ENCODE results near the gene GAB4. TPM values are rescaled to one million over a fixed set of nuclear protein-coding genes. Genes with fewer than 3 reads are reported as not detected.
"Not testable (repeated sequence)": the region's sequence is repeated elsewhere in the genome, so short reads cannot be mapped to it uniquely, and the experiment has no call there.

GAB4 gene
- total RNA-seq, 4 donors from 2014 or later: 0.14 TPM; not detected in 3

DNA sequence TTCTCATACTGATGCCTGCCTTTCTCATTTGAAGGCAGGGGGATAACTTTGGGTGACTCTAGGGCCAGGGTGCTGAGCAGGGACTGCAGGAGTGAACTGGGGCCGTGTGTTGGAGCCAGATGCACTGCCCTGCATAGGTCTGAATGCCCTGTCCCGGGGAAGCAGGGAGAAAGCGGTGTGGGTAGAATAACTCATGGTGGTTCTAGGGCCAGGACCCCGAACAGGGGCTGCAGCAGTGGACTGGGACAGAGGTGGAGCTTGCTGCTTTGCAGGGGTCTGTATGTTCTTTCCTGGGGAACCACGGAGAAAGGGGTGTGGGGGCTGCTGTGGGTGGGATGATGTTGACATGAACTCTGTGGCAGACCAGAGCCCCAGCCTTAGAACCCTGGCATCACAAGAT, 52.9 kb downstream of the GAB4 start:
- no peaks in the 10 kb centered on the region for H3K27me3 ChIP-seq
- DNase-seq: no peak
- no peak overlapping the region for H3K4me3 ChIP-seq
- no peaks in the 10 kb centered on the region for H3K36me3 ChIP-seq
- H3K27ac ChIP-seq: no peak overlapping the region
- no peak for TF ChIP-seq POLR2A (IDR thresholded peaks at IDR 0.05)
- TF ChIP-seq, protein P1, sequence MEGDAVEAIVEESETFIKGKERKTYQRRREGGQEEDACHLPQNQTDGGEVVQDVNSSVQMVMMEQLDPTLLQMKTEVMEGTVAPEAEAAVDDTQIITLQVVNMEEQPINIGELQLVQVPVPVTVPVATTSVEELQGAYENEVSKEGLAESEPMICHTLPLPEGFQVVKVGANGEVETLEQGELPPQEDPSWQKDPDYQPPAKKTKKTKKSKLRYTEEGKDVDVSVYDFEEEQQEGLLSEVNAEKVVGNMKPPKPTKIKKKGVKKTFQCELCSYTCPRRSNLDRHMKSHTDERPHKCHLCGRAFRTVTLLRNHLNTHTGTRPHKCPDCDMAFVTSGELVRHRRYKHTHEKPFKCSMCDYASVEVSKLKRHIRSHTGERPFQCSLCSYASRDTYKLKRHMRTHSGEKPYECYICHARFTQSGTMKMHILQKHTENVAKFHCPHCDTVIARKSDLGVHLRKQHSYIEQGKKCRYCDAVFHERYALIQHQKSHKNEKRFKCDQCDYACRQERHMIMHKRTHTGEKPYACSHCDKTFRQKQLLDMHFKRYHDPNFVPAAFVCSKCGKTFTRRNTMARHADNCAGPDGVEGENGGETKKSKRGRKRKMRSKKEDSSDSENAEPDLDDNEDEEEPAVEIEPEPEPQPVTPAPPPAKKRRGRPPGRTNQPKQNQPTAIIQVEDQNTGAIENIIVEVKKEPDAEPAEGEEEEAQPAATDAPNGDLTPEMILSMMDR (IDR thresholded peaks at IDR 0.05): no peak
- intact Hi-C loops (cut with DNase I; ENCODE audit: low total_unique reads): no loop called here
- no peaks in the 10 kb centered on the region for H3K4me1 ChIP-seq
- H3K9me3 ChIP-seq: no peaks in the 10 kb centered on the region

GRCh38 chr22:16954060-16954403, 54.0 kb downstream of the GAB4 start:
- Histone ChIP-seq H3K27me3 (no peaks in the 10 kb centered on the region), H3K27ac (no peak overlapping the region), H3K4me3 (no peak overlapping the region), H3K4me1 (no peaks in the 10 kb centered on the region), H3K36me3 (no peaks in the 10 kb centered on the region), H3K9me3 (no peaks in the 10 kb centered on the region)
- TF ChIP-seq, protein P1 (IDR thresholded peaks at IDR 0.05): no peak
- no peak for TF ChIP-seq POLR2A (IDR thresholded peaks at IDR 0.05)
- intact Hi-C loops (cut with DNase I; ENCODE audit: low total_unique reads): no loop called here
- DNase-seq: no peak

- H3K4me1 ChIP-seq: no peaks in the 10 kb centered on the region
- no peak overlapping the region for H3K27ac ChIP-seq
- no peaks in the 10 kb centered on the region for H3K27me3 ChIP-seq
- TF ChIP-seq, protein P1 (IDR thresholded peaks at IDR 0.05): no peak
- TF ChIP-seq POLR2A (IDR thresholded peaks at IDR 0.05): no peak
- H3K4me3 ChIP-seq: no peak overlapping the region
- no peaks in the 10 kb centered on the region for H3K36me3 ChIP-seq
- DNase-seq: no peak
- intact Hi-C loops (cut with DNase I; ENCODE audit: low total_unique reads): no loop called here
- no peaks in the 10 kb centered on the region for H3K9me3 ChIP-seq
Measured at GRCh38 chr22:16953206-16954059, 54.6 kb downstream of the GAB4 start.

DNA sequence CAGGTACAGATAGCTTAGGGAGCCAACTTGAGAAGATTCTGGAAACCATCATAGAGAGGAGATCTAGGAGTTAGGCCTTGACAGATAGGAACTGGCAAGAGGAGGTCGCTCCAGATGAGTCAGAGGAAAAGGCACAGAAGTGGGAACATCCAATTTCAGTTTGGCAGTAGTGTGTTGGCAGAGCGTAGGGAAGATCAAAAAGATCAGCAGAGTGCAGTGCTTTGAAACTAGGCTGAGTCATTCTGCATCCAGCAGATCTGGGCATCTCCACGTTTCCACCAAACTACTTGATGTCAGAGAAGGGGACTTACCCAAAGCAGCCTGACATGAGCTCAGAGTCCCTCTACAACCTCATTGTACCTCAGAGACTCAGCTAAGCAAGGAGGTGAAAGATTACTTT, 58.5 kb downstream of the GAB4 start:
- no peaks in the 10 kb centered on the region for H3K36me3 ChIP-seq
- no peak for DNase-seq
- no peaks in the 10 kb centered on the region for H3K4me1 ChIP-seq
- intact Hi-C loops (cut with DNase I; ENCODE audit: low total_unique reads): no loop called here
- no peak overlapping the region for H3K27ac ChIP-seq
- no peaks in the 10 kb centered on the region for H3K27me3 ChIP-seq
- TF ChIP-seq POLR2A (IDR thresholded peaks at IDR 0.05): no peak
- TF ChIP-seq, protein P1 (IDR thresholded peaks at IDR 0.05): no peak
- no peak overlapping the region for H3K4me3 ChIP-seq
- no peaks in the 10 kb centered on the region for H3K9me3 ChIP-seq

DNA sequence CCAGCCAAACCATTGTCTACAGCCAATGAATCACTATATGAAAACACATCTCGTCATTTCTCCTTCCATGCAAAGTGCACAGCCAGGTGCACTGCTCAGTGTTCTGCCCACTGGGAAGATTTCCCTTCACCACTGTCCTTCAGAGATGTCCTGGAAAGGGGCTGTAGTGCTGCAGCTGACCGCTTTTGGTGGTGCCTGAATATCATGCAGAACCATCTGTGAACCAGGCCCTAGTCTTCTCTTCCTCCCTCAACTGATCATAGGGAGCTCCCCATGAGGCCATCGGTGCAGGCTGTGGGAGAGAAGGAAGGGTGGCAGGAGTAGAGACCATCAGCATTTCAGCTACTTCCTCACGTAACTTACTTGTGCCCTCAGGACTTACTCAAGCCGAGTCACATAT, 70.2 kb downstream of the GAB4 start:
- H3K4me1 ChIP-seq: no peaks in the 10 kb centered on the region
- H3K27ac ChIP-seq: no peak overlapping the region
- no peak for DNase-seq
- H3K9me3 ChIP-seq: no peaks in the 10 kb centered on the region
- TF ChIP-seq POLR2A (IDR thresholded peaks at IDR 0.05): no peak
- TF ChIP-seq, protein P1 (IDR thresholded peaks at IDR 0.05): no peak
- H3K36me3 ChIP-seq: no peaks in the 10 kb centered on the region
- no peaks in the 10 kb centered on the region for H3K27me3 ChIP-seq
- intact Hi-C loops (cut with DNase I; ENCODE audit: low total_unique reads): no loop called here
- H3K4me3 ChIP-seq: no peak overlapping the region

GRCh38 chr22:16937209-16937608, 70.8 kb downstream of the GAB4 start:
- H3K4me3 ChIP-seq; DNase-seq; H3K27me3 ChIP-seq; H3K27ac ChIP-seq; H3K4me1 ChIP-seq; H3K36me3 ChIP-seq; H3K9me3 ChIP-seq; intact Hi-C loops (cut with DNase I; ENCODE audit: low total_unique reads): not testable (repeated sequence)

Measured in uterus (tissue), 4 donors.